Measurements from ENCODE around the gene ADARB2.
"Not testable (repeated sequence)": the region's sequence is repeated elsewhere in the genome, so short reads cannot be mapped to it uniquely, and the experiment has no call there.

ADARB2 gene

DNA sequence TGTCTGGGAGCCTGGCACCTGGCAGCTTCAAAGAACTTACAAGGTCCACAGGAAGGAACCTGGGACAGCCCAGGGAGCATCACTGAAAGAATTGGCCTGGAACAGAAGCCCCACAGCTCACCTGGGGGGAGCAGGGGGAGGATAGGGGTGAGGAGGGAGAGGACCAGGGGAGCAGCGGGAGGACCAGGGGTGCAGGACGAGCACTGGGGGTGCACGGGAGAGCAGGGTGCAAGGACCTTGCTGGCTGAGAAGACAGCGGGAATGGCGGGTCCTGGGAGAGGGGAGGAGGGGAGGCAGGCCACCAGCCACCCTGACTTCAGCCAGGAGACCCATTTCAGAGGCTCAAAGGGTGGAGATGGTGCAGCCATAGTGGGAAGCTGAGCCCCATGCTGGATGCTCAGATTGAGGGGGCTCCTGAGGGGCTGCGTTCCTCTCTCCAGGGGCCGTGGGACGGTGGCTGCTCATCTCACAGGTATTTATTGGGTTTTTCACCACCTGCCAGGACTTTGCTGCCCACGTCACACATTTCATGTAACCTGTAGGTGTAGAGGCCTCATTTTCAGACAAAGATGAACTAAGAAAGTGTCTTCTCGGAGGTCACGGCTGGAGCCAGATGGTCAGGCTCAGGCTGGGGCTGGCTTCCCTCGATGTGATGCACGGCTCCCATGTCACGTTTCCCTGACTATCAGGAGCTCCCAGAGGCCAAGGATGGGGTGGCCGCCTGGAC is 571.1 kb downstream of the ADARB2 start:
- ChIA-PET CTCF (no interaction called here), POLR2A (no interaction called here)
- no peak for DNase-seq (ENCODE audit: extremely low spot score)
- TF ChIP-seq FOXA1 (IDR thresholded peaks at IDR 0.05) (no peak), ELF4 (IDR thresholded peaks at IDR 0.05) (no peak), ZNF384 (IDR thresholded peaks at IDR 0.05) (no peak)

GRCh38 chr10:1163831-1164230 is 573.5 kb downstream of the ADARB2 start:
- TF ChIP-seq SUZ12 (IDR thresholded peaks at IDR 0.05) (no peak), ARNT (IDR thresholded peaks at IDR 0.05) (no peak), FOXA1 (IDR thresholded peaks at IDR 0.05) (no peak), CTBP1 (IDR thresholded peaks at IDR 0.05; ENCODE audit: borderline replicate concordance) (no peak), TARDBP (IDR thresholded peaks at IDR 0.05) (no peak), BHLHE40 (IDR thresholded peaks at IDR 0.05; ENCODE audit: borderline replicate concordance) (no peak), FOXK2 (IDR thresholded peaks at IDR 0.05) (no peak), LEF1 (IDR thresholded peaks at IDR 0.05; ENCODE audit: borderline replicate concordance) (no peak), ELF4 (IDR thresholded peaks at IDR 0.05) (no peak)
- TF ChIP-seq, protein P1, sequence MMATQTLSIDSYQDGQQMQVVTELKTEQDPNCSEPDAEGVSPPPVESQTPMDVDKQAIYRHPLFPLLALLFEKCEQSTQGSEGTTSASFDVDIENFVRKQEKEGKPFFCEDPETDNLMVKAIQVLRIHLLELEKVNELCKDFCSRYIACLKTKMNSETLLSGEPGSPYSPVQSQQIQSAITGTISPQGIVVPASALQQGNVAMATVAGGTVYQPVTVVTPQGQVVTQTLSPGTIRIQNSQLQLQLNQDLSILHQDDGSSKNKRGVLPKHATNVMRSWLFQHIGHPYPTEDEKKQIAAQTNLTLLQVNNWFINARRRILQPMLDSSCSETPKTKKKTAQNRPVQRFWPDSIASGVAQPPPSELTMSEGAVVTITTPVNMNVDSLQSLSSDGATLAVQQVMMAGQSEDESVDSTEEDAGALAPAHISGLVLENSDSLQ (IDR thresholded peaks at IDR 0.05), result no peak
- DNase-seq (ENCODE audit: extremely low spot score), result no peak
- ChIA-PET CTCF (no interaction called here), POLR2A (no interaction called here)

DNA sequence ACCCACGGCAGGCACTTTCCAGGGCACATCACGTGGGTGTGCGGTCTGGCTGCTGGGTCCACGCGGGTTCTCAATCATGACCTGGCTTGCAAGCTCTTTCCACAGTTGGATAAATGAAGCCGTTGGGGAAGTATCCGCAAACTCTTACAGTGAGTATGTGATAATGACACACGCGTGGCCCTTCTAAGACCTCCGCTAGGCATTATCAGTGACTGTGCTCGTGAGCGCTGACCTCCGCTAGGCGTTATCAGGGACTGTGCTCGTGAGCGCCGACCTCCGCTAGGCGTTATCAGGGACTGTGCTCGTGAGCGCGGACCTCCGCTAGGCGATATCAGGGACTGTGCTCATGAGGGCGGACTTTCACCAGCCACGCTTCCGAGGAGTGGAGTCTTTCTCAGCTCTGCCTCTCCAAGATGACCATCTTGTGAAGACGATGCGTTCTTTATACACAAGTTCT is 574.1 kb downstream of the ADARB2 start:
- TF ChIP-seq BHLHE40 (IDR thresholded peaks at IDR 0.05; ENCODE audit: borderline replicate concordance), result no peak
- TF ChIP-seq, protein P1 (IDR thresholded peaks at IDR 0.05), result no peak
- no peak for TF ChIP-seq SUZ12 (IDR thresholded peaks at IDR 0.05)
- TF ChIP-seq CTBP1 (IDR thresholded peaks at IDR 0.05; ENCODE audit: borderline replicate concordance), result no peak
- no peak for TF ChIP-seq LEF1 (IDR thresholded peaks at IDR 0.05; ENCODE audit: borderline replicate concordance)
- no peak for TF ChIP-seq ARNT (IDR thresholded peaks at IDR 0.05)
- TF ChIP-seq HDGF (IDR thresholded peaks at IDR 0.05; ENCODE audit: borderline replicate concordance), result no peak
- TF ChIP-seq SP1 (IDR thresholded peaks at IDR 0.05), result no peak
- no peak for TF ChIP-seq ZNF384 (IDR thresholded peaks at IDR 0.05)
- TF ChIP-seq NFRKB (IDR thresholded peaks at IDR 0.05), result no peak
- no peak for TF ChIP-seq TARDBP (IDR thresholded peaks at IDR 0.05)
- TF ChIP-seq ELF4 (IDR thresholded peaks at IDR 0.05), result no peak
- no peak for TF ChIP-seq L3MBTL2 (conservative IDR thresholded peaks at IDR 0.05)
- no peak for TF ChIP-seq FOXK2 (IDR thresholded peaks at IDR 0.05)
- no peak for TF ChIP-seq FOXA1 (IDR thresholded peaks at IDR 0.05)
- no peak for TF ChIP-seq FOXM1 (IDR thresholded peaks at IDR 0.05; ENCODE audit: borderline replicate concordance)
- ChIA-PET POLR2A (no interaction called here), CTCF (no interaction called here)
- DNase-seq (ENCODE audit: extremely low spot score), result no peak

DNA sequence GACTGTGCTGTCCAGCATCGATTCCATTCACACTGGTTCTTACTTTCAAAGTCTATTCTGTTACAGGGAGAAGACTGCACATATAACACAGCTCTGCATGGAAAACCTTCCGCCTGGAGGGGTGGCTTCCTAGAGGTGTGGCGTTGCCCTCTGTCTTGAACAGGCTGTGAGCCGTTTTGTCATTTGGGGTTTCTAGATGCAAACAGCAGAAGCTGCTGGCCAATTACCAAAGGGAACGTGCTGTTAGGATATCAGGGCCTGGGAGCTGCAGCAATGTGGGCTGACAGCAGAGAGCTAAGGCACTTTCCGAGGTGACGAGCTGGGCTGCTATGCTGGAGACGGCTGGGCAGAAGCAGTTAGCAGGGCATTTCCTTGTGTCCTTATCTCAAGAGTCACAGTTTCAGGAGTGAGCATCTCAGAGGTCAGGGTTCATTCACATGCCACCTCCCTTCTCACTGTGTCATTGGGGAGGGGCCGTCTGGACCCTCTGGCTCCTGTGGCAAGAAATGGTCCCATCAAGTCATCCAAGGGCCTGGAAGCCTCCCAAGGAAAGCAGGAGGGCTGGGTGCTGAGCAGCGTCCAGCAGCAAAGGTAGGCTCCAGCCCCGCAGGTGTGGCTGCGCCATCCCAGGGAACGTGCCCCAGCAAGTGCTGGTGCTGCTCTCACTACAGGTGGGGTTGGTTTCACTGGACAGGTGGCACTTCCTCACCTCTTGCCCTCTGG is 574.7 kb downstream of the ADARB2 start:
- DNase-seq (ENCODE audit: extremely low spot score), result no peak
- TF ChIP-seq CTBP1 (IDR thresholded peaks at IDR 0.05; ENCODE audit: borderline replicate concordance) (no peak), FOXK2 (IDR thresholded peaks at IDR 0.05) (no peak), ELF4 (IDR thresholded peaks at IDR 0.05) (no peak)
- ChIA-PET CTCF (no interaction called here), POLR2A (no interaction called here)

DNA sequence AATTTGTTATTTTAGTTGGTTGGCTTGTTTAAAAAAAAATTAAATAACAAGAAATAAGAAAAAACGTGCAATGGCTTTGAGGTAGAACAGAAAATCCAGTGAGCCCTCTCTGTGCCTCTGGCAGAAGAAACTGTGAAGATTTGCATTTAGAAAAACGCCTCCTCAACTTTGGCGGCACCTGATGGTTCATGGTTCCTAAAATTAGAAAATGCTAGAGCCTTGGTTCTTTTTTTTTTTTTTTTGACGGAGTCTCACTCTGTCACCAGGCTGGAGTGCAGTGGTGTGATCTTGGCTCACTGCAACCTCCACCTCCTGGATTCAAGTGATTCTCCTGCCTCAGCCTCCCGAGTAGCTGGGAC is 576.0 kb downstream of the ADARB2 start:
- POLR2A ChIA-PET; DNase-seq (ENCODE audit: extremely low spot score); CTCF ChIA-PET: not testable (repeated sequence)

DNA sequence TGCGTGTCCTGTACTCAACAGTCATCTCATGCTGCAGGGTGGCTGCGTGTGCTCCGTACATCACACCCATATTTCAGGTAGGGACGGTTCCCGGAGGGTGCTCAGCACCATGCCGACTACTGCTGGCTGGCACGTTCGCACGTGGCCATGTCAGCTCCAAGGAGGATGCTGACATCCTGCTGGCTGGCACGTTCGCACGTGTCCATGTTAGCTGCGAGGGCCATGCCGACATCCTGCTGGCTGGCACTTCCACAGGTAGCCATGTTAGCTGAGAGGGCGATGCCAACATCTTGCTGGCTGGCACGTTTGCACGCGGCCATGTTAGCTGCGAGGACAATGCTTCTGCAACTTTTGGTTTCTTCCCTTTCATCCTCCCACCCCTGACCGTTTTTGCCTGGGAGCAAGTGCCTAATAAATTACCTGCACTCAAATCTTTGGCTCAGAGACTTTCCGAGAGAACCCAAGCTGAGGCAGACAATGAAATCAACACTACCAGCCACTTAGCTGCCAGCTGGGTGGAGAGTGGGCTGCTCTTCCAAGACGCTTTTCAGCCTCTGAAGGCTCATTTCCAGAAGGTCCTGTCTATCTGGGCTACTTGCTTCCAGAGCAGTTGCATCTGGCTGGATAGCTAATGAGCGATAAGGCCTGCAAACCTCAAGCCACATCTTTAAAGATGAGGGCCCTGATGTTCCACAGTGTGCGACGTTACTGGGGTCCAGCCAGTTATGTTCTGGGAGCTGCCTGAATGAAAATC is 576.6 kb downstream of the ADARB2 start:
- ChIA-PET CTCF (interaction anchor here (0.7 kb wide), 1 partner anchor 572 kb away, joined by 9 read pairs; no protein-coding TSS in a partner anchor), POLR2A (interaction anchor here (0.6 kb wide), 1 partner anchor 107 kb away, joined by 3 read pairs; no protein-coding TSS in a partner anchor)
- TF ChIP-seq BHLHE40 (IDR thresholded peaks at IDR 0.05; ENCODE audit: borderline replicate concordance), result no peak
- TF ChIP-seq, protein P1 (IDR thresholded peaks at IDR 0.05), result no peak
- no peak for TF ChIP-seq SP1 (IDR thresholded peaks at IDR 0.05)
- TF ChIP-seq L3MBTL2 (conservative IDR thresholded peaks at IDR 0.05), result no peak
- no peak for TF ChIP-seq ARNT (IDR thresholded peaks at IDR 0.05)
- TF ChIP-seq LEF1 (IDR thresholded peaks at IDR 0.05; ENCODE audit: borderline replicate concordance), result no peak
- no peak for TF ChIP-seq ELF4 (IDR thresholded peaks at IDR 0.05)
- no peak for TF ChIP-seq ZNF384 (IDR thresholded peaks at IDR 0.05)
- no peak for DNase-seq (ENCODE audit: extremely low spot score)

All from HEK293T (cell line).